Effector memory CD8-positive, alpha-beta T cell (primary cell): ENCODE measurements around the gene MAGEA10.
"Not testable (repeated sequence)": the region's sequence is repeated elsewhere in the genome, so short reads cannot be mapped to it uniquely, and the experiment has no call there.

Experiments
- ATAC-seq: fragments of 150-1000 bp; cut with Tn5 transposase; replicated peaks from 2 replicates; pipeline ENCODE4 v1.10.0; 2021; ENCODE audit warnings: mild to moderate bottlenecking, moderate library complexity
- DNase-seq, 3 experiments: peaks; one replicate each; pipeline ENCODE4 v3.0.0; 2021
- H3K27ac Mint-ChIP-seq, 2 donors: one replicate each; pipeline ENCODE4 v1.8.0; 2022; ENCODE audit warnings: mild to moderate bottlenecking in 2 of 2, mixed read lengths in 2 of 2, moderate library complexity in 2 of 2
- H3K27me3 Mint-ChIP-seq, 2 donors: one replicate each; pipeline ENCODE4 v1.8.0; 2022; ENCODE audit warnings: mixed read lengths in 2 of 2
- H3K36me3 Mint-ChIP-seq: one replicate; pipeline ENCODE4 v1.8.0; 2022; ENCODE audit warnings: mild to moderate bottlenecking, moderate library complexity, mixed read lengths; ENCODE audit not compliant: insufficient read depth
- H3K4me1 Mint-ChIP-seq, 2 donors: one replicate each; pipeline ENCODE4 v1.8.0; 2022; ENCODE audit warnings: low read depth in 2 of 2, mixed read lengths in 2 of 2
- H3K4me3 Mint-ChIP-seq, 2 donors: one replicate each; pipeline ENCODE4 v1.8.0; 2022; ENCODE audit warnings: mild to moderate bottlenecking in 2 of 2, mixed read lengths in 2 of 2, moderate library complexity in 2 of 2
- H3K9me3 Mint-ChIP-seq, 2 donors: one replicate each; pipeline ENCODE4 v1.8.0; 2022; ENCODE audit warnings: mixed read lengths in 2 of 2
- total RNA-seq, 9 experiments: gene quantifications; one replicate each; lab custom pipeline; 2026; lab: John Stamatoyannopoulos, UW

MAGEA10 gene
- total RNA-seq, result 0 reads per million in 9 experiments

DNA sequence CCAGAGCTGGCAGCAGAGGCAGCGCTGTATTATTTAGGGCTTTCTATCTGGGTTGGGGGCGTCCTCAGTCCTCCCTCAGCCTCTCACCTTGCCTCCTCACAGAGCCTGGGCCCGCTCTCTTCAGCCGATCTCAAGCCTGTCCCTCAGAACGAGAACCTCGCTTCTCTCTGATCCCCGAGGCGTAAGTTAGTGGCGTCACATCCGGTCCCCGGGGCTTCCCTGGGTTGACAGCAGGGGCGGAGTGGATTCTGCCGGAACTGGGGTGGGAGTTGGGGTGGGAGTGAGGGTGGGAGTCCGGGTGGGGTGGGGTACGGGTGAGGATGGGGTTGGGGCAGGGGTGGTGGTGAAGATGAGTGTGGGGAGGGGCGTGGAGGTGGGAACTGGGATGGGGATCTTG is at the start of gene MAGEA10:
TSS of gene MAGEA10 (minus strand) at position 190 of the 397 bp plus-strand sequence. CDS start 2,957 bp downstream, outside the sequence.
- no peaks in the 10 kb centered on the region for H3K4me1 Mint-ChIP-seq
- no peaks in the 10 kb centered on the region for H3K9me3 Mint-ChIP-seq
- no peaks in the 10 kb centered on the region for H3K27me3 Mint-ChIP-seq
- H3K36me3 Mint-ChIP-seq, result peaks cover 4% of the 10 kb centered on the region
- H3K27ac Mint-ChIP-seq, result no peak within 1 kb of the TSS
- no peak for ATAC-seq
- H3K4me3 Mint-ChIP-seq, result no peak within 1 kb of the TSS
- no peak for DNase-seq

DNA sequence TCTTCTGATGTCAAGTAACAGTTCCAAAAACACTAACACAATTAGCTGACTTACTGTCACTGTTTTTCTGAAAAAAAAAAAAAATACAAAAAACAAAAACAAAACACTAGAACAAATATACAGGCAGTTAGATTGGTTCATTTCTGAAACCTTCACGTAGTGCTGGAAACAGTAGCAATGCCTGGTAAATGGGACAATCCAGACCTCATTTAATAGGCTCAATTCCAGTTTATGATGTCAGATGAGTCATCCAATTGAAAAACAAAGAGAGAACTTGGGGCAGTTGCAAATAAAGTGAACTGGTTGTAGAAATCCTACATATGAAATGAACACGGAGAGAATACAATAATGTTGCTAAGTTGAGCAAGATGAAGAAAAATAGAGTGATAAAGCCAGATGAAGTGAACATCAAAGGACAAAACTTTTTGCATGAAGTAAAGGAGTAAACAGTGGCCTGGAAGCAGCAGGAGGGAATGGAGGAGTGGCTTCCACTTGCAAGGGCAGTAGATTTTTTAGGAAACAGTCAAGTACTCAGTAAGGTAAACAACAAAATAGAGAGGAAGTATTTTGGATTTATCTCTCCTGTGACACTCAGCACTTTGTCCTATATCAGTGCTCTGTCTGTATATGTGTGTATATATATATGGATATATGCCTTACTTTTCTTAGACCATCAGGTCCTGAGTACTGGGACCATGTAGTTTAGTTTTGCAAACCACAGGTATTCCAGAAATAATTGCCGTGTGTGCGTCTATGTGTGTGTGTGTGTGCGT is 39.3 kb upstream of the MAGEA10 start:
- ATAC-seq (no peak), DNase-seq (no peak)
- H3K4me3 Mint-ChIP-seq, result no peak overlapping the region
- no peak overlapping the region for H3K27ac Mint-ChIP-seq
- H3K36me3 Mint-ChIP-seq, result no peaks in the 10 kb centered on the region
- H3K27me3 Mint-ChIP-seq, result no peaks in the 10 kb centered on the region
- H3K4me1 Mint-ChIP-seq, result no peaks in the 10 kb centered on the region
- peaks cover 0 to 2% of the 10 kb centered on the region in 2 donors for H3K9me3 Mint-ChIP-seq

DNA sequence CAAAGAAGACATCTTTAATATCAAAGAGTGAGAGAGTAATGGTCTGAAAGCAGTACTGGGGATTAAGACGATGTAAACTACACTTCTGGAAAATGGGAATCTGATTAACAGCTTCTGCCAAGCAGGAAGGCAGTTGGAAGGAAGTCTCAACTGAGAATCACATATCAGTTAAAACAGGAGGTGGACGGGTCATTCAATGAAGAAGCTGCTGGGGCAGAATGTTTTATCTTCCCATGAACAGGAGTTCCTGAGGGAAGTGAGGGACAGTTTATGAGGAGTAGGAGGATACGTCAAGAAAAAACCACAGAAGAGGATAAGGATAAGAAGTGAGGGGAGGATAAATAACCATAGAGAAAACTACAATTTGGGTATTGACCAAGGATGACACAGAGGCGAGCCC is 38.7 kb upstream of the MAGEA10 start:
- H3K36me3 Mint-ChIP-seq, result no peaks in the 10 kb centered on the region
- ATAC-seq (no peak), DNase-seq (no peak)
- H3K9me3 Mint-ChIP-seq, result peaks cover 0 to 2% of the 10 kb centered on the region in 2 donors
- H3K4me1 Mint-ChIP-seq, result no peaks in the 10 kb centered on the region
- no peak overlapping the region for H3K4me3 Mint-ChIP-seq
- no peaks in the 10 kb centered on the region for H3K27me3 Mint-ChIP-seq
- H3K27ac Mint-ChIP-seq, result no peak overlapping the region

DNA sequence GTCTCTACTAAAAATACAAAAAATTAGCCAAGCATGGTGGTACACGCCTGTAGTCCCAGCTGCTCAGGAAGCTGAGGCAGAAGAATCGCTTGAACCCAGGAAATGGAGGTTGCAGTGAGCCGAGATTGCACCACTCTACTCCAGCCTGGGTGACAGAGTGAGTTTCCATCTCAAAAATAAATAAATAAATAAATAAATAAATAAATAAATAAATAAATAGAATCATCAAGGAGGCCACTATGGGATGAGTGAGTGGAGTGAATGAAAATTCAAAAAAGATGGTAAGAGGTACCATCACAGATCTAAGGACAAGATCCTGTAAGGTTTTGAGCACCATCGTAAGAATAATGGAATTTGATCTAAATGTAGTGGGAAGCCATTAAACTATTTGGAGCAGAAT is 37.5 kb upstream of the MAGEA10 start:
- DNase-seq, H3K9me3 Mint-ChIP-seq, H3K27ac Mint-ChIP-seq, H3K4me3 Mint-ChIP-seq, H3K36me3 Mint-ChIP-seq, H3K27me3 Mint-ChIP-seq, H3K4me1 Mint-ChIP-seq, ATAC-seq: not testable (repeated sequence)

DNA sequence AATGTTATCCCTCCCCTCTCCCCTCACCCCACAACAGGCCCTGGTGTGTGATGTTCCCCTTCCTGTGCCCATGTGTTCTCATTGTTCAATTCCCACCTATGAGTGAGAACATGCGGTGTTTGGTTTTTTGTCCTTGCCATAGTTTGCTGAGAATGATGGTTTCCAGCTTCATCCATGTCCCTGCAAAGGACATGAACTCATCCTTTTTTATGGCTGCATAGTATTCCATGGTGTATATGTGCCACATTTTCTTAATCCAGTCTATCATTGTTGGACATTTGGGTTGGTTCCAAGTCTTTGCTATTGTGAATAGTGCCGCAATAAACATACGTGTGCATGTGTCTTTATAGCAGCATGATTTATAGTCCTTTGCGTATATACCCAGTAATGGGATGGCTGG is 35.5 kb upstream of the MAGEA10 start:
- H3K36me3 Mint-ChIP-seq, H3K4me1 Mint-ChIP-seq, H3K9me3 Mint-ChIP-seq, ATAC-seq, H3K4me3 Mint-ChIP-seq, DNase-seq, H3K27me3 Mint-ChIP-seq, H3K27ac Mint-ChIP-seq: not testable (repeated sequence)

DNA sequence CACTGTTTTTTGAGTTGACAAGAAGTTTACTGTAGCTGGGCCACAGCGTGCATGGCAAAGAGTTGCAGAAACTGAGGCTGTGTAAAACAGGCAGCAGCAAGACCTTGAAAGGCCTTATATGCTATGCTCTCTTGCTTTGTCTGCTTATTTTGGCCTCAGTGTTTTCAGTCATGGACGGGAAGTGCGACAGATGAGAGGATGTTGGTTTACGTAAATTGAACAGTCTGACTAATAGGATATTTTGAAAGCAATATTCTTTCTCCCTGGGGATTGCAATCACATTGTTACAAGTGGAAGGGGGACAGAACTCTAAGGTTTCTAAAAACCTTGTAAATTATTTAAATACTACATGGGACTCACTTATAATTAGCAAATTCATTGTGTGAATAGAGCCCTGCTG is 32.2 kb upstream of the MAGEA10 start:
- no peaks in the 10 kb centered on the region for H3K4me1 Mint-ChIP-seq
- ATAC-seq, result no peak

DNA sequence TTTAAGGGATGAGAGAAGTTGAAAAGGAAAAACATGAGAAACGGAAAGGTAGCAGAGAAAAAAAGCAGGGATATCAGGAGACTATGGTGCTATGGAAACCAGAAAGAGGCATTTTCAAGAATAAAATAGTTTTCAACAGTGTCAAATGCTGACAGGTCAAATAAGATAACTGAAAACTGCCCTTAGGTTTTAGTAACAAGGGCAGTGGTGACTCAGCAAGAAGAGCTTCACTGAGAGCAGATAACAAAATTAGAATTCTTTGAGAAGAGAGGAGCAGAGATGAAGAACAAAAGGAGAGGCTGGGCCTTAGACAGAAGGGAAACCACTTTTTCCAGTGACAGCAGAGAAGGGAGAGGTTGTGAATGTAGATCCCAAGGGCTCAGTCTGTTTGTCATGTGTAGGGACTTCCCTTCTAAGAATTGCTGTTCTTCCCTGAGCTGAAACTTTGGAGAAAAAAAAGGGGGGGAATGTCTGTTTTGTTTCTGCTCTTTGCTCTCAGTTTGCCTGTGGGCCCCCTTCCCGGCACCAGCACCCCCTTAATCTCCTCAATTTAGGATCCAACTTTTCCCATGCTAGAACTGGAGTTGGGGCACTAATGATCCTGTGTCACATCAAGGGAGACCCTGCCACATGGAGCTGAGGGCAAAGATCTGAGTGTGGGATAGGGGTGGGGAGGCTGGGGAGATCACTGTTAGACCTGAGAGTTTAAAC is 26.8 kb upstream of the MAGEA10 start:
- H3K4me1 Mint-ChIP-seq, result no peaks in the 10 kb centered on the region
- no peaks in the 10 kb centered on the region for H3K27me3 Mint-ChIP-seq
- H3K9me3 Mint-ChIP-seq, result peaks cover 7 to 16% of the 10 kb centered on the region in 2 donors
- H3K36me3 Mint-ChIP-seq, result no peaks in the 10 kb centered on the region
- ATAC-seq (no peak), DNase-seq (no peak)
- H3K4me3 Mint-ChIP-seq, result no peak overlapping the region
- H3K27ac Mint-ChIP-seq, result no peak overlapping the region

More for the DNA sequence above, 32.2 kb upstream of the MAGEA10 start:
- H3K36me3 Mint-ChIP-seq, result no peaks in the 10 kb centered on the region
- H3K4me3 Mint-ChIP-seq, result no peak overlapping the region
- DNase-seq, result no peak
- peaks cover 4 to 16% of the 10 kb centered on the region in 2 donors for H3K9me3 Mint-ChIP-seq
- H3K27me3 Mint-ChIP-seq, result no peaks in the 10 kb centered on the region
- H3K27ac Mint-ChIP-seq, result no peak overlapping the region

DNA sequence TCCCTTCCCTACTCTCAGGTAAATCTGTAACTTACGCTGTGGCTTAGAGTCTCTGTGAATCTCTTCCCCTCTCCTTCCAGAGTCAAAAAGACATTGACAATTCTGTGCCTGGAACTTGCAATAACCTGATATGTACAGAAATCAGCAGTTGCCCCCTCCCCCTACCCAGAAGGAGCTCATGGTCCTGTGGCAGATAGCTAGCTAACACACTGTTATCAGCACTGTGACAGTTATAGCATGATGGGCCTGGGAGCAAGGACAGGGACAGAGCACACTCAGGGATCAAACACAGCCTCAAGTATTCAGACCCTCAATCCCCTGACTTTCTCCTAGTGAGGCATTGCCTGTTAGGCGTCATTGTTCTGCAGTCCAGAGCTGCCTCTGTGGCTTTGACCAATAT is 18.7 kb upstream of the MAGEA10 start:
- DNase-seq, result no peak
- no peaks in the 10 kb centered on the region for H3K27me3 Mint-ChIP-seq

DNA sequence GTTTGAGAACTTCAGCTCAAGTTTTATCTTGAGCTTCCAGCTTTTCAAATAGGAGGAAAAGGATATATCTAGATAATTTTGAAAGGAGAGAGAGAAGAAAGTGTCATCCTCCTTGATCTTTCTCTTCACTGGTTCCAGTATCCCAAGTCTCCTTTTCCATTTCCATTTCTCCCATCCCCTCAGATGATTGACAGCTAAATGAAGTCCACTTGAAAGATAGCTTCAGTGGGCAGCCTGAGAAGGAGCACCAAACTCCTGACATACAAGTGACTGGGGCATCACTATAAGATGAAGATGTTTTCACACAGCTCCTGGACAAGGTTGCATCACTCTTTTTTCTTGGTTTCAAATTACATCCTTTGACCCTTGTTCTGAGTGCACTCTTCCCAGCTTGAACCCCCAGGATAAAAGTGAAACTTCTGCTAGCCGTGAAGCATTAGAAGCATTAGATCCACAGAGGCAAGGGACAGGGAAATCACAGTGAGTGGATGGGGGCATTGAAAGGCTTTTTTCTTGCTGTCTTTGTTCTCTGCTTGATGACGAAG is 17.5 kb upstream of the MAGEA10 start:
- Mint-ChIP-seq H3K36me3 (no peaks in the 10 kb centered on the region), H3K4me1 (no peaks in the 10 kb centered on the region), H3K9me3 (no peaks in the 10 kb centered on the region), H3K4me3 (no peak overlapping the region), H3K27ac (no peak overlapping the region), H3K27me3 (no peaks in the 10 kb centered on the region)
- no peak for DNase-seq
- no peak for ATAC-seq

More for the DNA sequence above, 18.7 kb upstream of the MAGEA10 start:
- ATAC-seq, result no peak
- Mint-ChIP-seq H3K27ac (no peak overlapping the region), H3K4me3 (no peak overlapping the region), H3K36me3 (no peaks in the 10 kb centered on the region), H3K4me1 (no peaks in the 10 kb centered on the region), H3K9me3 (no peaks in the 10 kb centered on the region)

DNA sequence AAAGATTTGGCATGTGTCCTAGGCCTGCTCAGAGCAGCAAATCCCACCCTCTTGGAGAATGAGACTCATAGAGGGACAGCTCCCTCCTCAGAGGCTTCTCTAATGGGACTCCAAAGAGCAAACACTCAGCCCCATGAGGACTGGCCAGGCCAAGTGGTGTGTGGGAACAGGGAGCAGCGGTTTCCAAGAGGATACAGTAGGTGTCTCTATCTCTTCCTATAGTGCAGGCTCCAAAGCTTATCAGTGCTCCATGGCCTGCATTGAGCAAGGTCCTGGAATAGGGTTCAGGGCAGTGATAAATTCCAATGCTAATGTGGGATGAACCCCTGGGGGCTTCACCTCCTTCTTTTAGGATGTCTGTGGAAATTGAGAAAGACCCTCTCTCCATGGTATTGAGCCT is 15.7 kb upstream of the MAGEA10 start:
- Mint-ChIP-seq H3K27ac (no peak overlapping the region), H3K9me3 (no peaks in the 10 kb centered on the region), H3K36me3 (no peaks in the 10 kb centered on the region), H3K27me3 (no peaks in the 10 kb centered on the region), H3K4me1 (no peaks in the 10 kb centered on the region), H3K4me3 (no peak overlapping the region)
- ATAC-seq, result no peak
- no peak for DNase-seq

DNA sequence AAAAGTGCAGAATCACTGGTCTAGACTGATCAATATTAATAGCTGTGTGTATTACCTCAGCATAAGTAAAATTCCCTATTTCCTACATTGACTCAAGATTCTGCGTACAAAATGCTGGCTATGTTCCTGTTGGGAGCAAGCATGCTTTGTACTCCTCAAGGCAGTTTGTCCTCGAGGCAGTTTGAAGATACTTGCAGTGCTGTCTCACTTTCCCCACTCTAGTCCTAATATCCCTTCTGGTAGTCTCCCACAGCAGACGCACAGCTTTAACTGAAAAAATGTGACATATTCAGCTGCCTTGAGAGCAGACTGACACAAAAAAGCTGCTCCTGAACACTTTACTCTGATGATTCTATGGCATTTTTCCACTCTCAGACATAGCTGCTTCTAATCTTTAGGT is 12.9 kb upstream of the MAGEA10 start:
- H3K27ac Mint-ChIP-seq, result no peak overlapping the region
- H3K27me3 Mint-ChIP-seq, result no peaks in the 10 kb centered on the region
- ATAC-seq (no peak), DNase-seq (no peak)
- no peak overlapping the region for H3K4me3 Mint-ChIP-seq
- H3K9me3 Mint-ChIP-seq, result peaks cover 0 to 2% of the 10 kb centered on the region in 2 donors
- H3K4me1 Mint-ChIP-seq, result no peaks in the 10 kb centered on the region
- no peaks in the 10 kb centered on the region for H3K36me3 Mint-ChIP-seq

DNA sequence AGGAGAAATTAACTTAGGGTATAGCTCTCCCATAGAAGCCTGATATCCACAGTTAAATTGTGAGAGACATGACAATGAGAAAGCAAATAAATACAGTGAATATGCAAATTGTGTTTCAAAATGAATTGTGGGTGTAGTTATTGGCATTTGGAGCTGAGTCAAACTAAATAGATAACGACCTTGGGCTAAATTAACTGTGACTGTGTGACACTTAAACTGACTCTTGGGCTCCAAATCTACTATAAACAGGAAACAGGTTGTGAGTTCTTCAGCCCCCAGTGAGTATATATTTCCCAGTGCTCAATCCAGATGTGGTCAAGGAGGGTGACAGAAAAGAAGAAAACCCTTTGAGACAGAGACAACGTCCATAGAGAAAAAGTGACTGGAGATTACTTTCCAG is 11.3 kb upstream of the MAGEA10 start:
- Mint-ChIP-seq H3K4me1 (no peaks in the 10 kb centered on the region), H3K36me3 (no peaks in the 10 kb centered on the region), H3K9me3 (peaks cover 0 to 4% of the 10 kb centered on the region in 2 donors), H3K4me3 (no peak overlapping the region), H3K27ac (no peak overlapping the region), H3K27me3 (no peaks in the 10 kb centered on the region)
- ATAC-seq (no peak), DNase-seq (no peak)

DNA sequence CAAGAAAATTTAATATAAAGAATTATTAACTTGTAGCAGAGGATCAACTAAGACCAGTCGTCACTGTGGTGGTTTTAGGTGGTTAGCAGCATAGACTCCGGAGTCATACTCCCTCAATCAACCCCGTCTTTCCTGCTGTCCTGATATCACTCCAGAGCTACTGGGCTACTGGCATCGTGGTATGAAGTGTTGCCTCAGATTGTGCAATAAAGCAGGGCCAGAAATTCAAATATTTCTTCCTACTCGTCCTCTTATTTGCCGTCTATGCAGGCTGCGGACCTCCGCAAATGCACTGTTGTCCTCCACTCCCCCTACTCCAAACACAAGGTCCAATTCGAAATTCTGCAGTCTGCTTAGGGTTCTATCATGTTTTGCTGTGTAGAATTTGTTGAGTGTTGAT is 1.2 kb upstream of the MAGEA10 start:
- no peak overlapping the region for H3K4me3 Mint-ChIP-seq
- ATAC-seq, result no peak
- H3K36me3 Mint-ChIP-seq, result no peaks in the 10 kb centered on the region
- no peaks in the 10 kb centered on the region for H3K27me3 Mint-ChIP-seq
- no peaks in the 10 kb centered on the region for H3K4me1 Mint-ChIP-seq
- H3K27ac Mint-ChIP-seq, result no peak overlapping the region
- DNase-seq, result no peak
- H3K9me3 Mint-ChIP-seq, result no peaks in the 10 kb centered on the region
